Esophagus squamous epithelium (tissue), 5 donors: Measurements from ENCODE around the gene PDZRN4. TPM values are rescaled to one million over a fixed set of nuclear protein-coding genes. Genes with fewer than 3 reads are reported as not detected.

Experiments used
- DNase-seq: peaks from one replicate; lab custom pipeline; 2025; lab: John Stamatoyannopoulos, UW
- H3K27ac ChIP-seq, 4 donors: fragments of 200-600 bp; sonication (generic); one replicate each; pipeline ENCODE4 v1.5.1; 2016 to 2019; ENCODE audit warnings: mild to moderate bottlenecking in 1 of 4
- H3K27me3 ChIP-seq, 4 donors: fragments of 200-600 bp; sonication (generic); 1 replicate in 3 of 4; 2 replicates in 1 of 4; pipeline versions ENCODE4 v1.5.1 to v1.6.0; 2017 to 2021; ENCODE audit warnings: antibody characterized with exemption in 1 of 4
- H3K36me3 ChIP-seq, 3 donors: fragments of 200-600 bp; sonication (generic); one replicate each; pipeline ENCODE4 v1.5.1; 2016 to 2019
- H3K4me1 ChIP-seq, 3 donors: fragments of 200-600 bp; sonication (generic); one replicate each; pipeline ENCODE4 v1.5.1; 2017 to 2019
- H3K4me3 ChIP-seq, 4 donors: fragments of 200-600 bp; sonication (generic); 1 replicate in 3 of 4; 2 replicates in 1 of 4; pipeline ENCODE4 v1.5.1; 2016 to 2019; ENCODE audit warnings: mild to moderate bottlenecking in 2 of 4, moderate library complexity in 1 of 4
- H3K9me3 ChIP-seq, 3 donors: fragments of 200-600 bp; sonication (generic); one replicate each; pipeline ENCODE4 v1.5.1; 2016 to 2019
- CTCF ChIP-seq, 6 experiments: fragments of 450-650 bp in 4 of 6; fragments of 200-600 bp in 2 of 6; sonication (generic) in 2 of 6; IDR thresholded peaks; one replicate each; pipeline ENCODE4 v1.5.1; 2016 to 2019; ENCODE audit warnings: antibody characterized with exemption in 6 of 6, mild to moderate bottlenecking in 4 of 6, moderate library complexity in 4 of 6
- POLR2A ChIP-seq, 4 donors: fragments of 450-650 bp; IDR thresholded peaks; one replicate each; pipeline ENCODE4 v1.6.1; 2017; ENCODE audit warnings: antibody characterized with exemption in 4 of 4, mild to moderate bottlenecking in 4 of 4, moderate library complexity in 3 of 4
- WGBS, 2 donors: methylation state at CpG; one replicate each; pipeline ENCODE4 v1.1.5; 2018; 5-methylcytosine and 5-hydroxymethylcytosine counted together
- intact Hi-C: fragments of 100-400 bp; cut with DNase I; formaldehyde crosslinking; loops from one replicate; pipeline ENCODE4 v1.15.0; 2022
- total RNA-seq, 4 donors: library from RNA; depleted of rRNA; stranded (reverse); fragments of >200 nt; gene quantifications; one replicate each; pipeline ENCODE4 v1.1.0, GENCODE V29; 2016
- donor health status: DM: yes; HTN: yes; CAD: no.

Gene PDZRN4
- total RNA-seq, 4 donors from 2014 or later = 0.31 to 22.5 (median 2.1) TPM

- H3K27ac ChIP-seq = no peak overlapping the region
- intact Hi-C loops = no loop called here
- no peaks in the 10 kb centered on the region for H3K9me3 ChIP-seq
- no peaks in the 10 kb centered on the region for H3K36me3 ChIP-seq
- H3K4me1 ChIP-seq = no peaks in the 10 kb centered on the region
- H3K4me3 ChIP-seq = no peak overlapping the region
- 73 to 81% methylated on average over 7 of the region's 7 CpGs for WGBS, 2 donors
- no peak for DNase-seq
- TF ChIP-seq CTCF (IDR thresholded peaks at IDR 0.05) (no peak), POLR2A (IDR thresholded peaks at IDR 0.05) (no peak)
- H3K27me3 ChIP-seq = no peaks in the 10 kb centered on the region
Observed at GRCh38 chr12:41213107-41213506, 25.0 kb downstream of the PDZRN4 start.

- no peak overlapping the region for H3K4me3 ChIP-seq
- no peak overlapping the region for H3K27ac ChIP-seq
- no peak for DNase-seq
- H3K36me3 ChIP-seq = no peaks in the 10 kb centered on the region
- no peaks in the 10 kb centered on the region for H3K4me1 ChIP-seq
- 76 to 79% methylated on average over 3 of the region's 3 CpGs for WGBS, 2 donors
- H3K27me3 ChIP-seq = no peaks in the 10 kb centered on the region
- intact Hi-C loops = no loop called here
- no peaks in the 10 kb centered on the region for H3K9me3 ChIP-seq
- no peak for TF ChIP-seq POLR2A (IDR thresholded peaks at IDR 0.05)
- TF ChIP-seq CTCF (IDR thresholded peaks at IDR 0.05) = no peak
Observed at GRCh38 chr12:41213648-41214047, 25.5 kb downstream of the PDZRN4 start.

- no peaks in the 10 kb centered on the region for H3K4me1 ChIP-seq
- TF ChIP-seq POLR2A (IDR thresholded peaks at IDR 0.05) (no peak), CTCF (IDR thresholded peaks at IDR 0.05) (no peak)
- WGBS, 2 donors = 83 to 100% methylated on average over 1 of the region's 1 CpG
- no peaks in the 10 kb centered on the region for H3K27me3 ChIP-seq
- intact Hi-C loops = no loop called here
- peak overlapping the region in 2 of 4 donors; percentile 7 to 51 for H3K27ac ChIP-seq
- H3K36me3 ChIP-seq = no peaks in the 10 kb centered on the region
- DNase-seq = no peak
- H3K4me3 ChIP-seq = no peak overlapping the region
- H3K9me3 ChIP-seq = no peaks in the 10 kb centered on the region
Observed at GRCh38 chr12:41217727-41218126, 29.6 kb downstream of the PDZRN4 start.

GRCh38 chr12:41220931-41221330 is 32.8 kb downstream of the PDZRN4 start:
- intact Hi-C loops = no loop called here
- no peak overlapping the region for H3K27ac ChIP-seq
- 75 to 86% methylated on average over 2 of the region's 2 CpGs for WGBS, 2 donors

GRCh38 chr12:41221491-41221890 is 33.4 kb downstream of the PDZRN4 start:
- H3K4me3 ChIP-seq = no peak overlapping the region
- no peak overlapping the region for H3K27ac ChIP-seq
- H3K4me1 ChIP-seq = no peaks in the 10 kb centered on the region
- H3K36me3 ChIP-seq = no peaks in the 10 kb centered on the region
- WGBS, 2 donors = 71 to 76% methylated on average over 4 of the region's 4 CpGs
- no peak for TF ChIP-seq CTCF (IDR thresholded peaks at IDR 0.05)
- TF ChIP-seq POLR2A (IDR thresholded peaks at IDR 0.05) = no peak
- intact Hi-C loops = no loop called here
- no peaks in the 10 kb centered on the region for H3K9me3 ChIP-seq
- DNase-seq = no peak
- H3K27me3 ChIP-seq = no peaks in the 10 kb centered on the region

More at GRCh38 chr12:41220931-41221330, 32.8 kb downstream of the PDZRN4 start:
- no peaks in the 10 kb centered on the region for H3K4me1 ChIP-seq
- H3K9me3 ChIP-seq = no peaks in the 10 kb centered on the region
- no peaks in the 10 kb centered on the region for H3K36me3 ChIP-seq
- DNase-seq = no peak
- TF ChIP-seq POLR2A (IDR thresholded peaks at IDR 0.05) (no peak), CTCF (IDR thresholded peaks at IDR 0.05) (no peak)
- no peak overlapping the region for H3K4me3 ChIP-seq
- H3K27me3 ChIP-seq = no peaks in the 10 kb centered on the region
